Stimulated activated naive CD4-positive, alpha-beta T cell (primary cell): ENCODE measurements around the gene ATXN2L.
A peak's percentile ranks its signal among the peaks of the same experiment; 100 is the strongest.
"Not testable (repeated sequence)": the region's sequence is repeated elsewhere in the genome, so short reads cannot be mapped to it uniquely, and the experiment has no call there.

Experiments
- DNase-seq, 6 experiments: peaks; one replicate each; lab custom pipeline; 2025; lab: John Stamatoyannopoulos, UW

ATXN2L gene, protein sequence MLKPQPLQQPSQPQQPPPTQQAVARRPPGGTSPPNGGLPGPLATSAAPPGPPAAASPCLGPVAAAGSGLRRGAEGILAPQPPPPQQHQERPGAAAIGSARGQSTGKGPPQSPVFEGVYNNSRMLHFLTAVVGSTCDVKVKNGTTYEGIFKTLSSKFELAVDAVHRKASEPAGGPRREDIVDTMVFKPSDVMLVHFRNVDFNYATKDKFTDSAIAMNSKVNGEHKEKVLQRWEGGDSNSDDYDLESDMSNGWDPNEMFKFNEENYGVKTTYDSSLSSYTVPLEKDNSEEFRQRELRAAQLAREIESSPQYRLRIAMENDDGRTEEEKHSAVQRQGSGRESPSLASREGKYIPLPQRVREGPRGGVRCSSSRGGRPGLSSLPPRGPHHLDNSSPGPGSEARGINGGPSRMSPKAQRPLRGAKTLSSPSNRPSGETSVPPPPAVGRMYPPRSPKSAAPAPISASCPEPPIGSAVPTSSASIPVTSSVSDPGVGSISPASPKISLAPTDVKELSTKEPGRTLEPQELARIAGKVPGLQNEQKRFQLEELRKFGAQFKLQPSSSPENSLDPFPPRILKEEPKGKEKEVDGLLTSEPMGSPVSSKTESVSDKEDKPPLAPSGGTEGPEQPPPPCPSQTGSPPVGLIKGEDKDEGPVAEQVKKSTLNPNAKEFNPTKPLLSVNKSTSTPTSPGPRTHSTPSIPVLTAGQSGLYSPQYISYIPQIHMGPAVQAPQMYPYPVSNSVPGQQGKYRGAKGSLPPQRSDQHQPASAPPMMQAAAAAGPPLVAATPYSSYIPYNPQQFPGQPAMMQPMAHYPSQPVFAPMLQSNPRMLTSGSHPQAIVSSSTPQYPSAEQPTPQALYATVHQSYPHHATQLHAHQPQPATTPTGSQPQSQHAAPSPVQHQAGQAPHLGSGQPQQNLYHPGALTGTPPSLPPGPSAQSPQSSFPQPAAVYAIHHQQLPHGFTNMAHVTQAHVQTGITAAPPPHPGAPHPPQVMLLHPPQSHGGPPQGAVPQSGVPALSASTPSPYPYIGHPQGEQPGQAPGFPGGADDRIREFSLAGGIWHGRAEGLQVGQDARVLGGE

DNA sequence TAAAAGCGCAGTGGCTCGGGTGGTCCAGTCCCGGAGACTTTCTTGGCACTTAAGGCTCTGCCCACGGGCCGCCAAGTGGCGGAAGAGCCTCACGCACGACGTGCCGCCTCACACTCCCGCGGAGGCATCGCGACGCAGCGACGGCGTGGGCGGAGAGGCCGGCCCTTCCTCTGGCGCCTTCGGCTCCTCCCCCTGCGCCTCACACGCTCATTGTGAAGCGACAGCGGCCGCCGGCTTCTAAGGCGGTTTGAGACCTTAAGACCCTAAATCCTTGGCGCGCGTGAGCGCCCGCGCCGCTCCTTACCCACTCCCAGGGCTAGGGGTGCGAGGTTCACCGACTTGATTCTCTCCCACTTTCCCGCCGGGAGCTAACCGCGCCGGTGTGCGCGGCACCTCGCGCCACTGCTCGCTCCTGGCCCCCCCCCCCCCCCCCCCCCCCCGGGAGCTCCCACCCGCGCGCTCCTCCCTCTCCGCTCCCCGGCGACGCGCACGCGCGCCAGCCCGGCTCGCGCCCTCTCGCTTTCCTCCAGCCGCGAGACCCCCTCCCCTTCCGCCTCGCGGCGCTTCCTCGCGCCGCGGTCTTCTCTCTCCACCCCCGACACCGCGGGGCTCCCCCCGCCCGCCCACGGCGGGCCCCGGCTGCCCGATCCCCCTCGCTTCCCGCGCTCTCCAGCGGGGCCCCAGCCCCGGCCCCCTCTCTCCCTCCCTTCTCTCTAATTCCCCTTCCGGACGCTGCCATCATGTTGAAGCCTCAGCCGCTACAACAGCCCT lies at the start of gene ATXN2L:
Gene ATXN2L, plus strand, starts transcription at position 480 of the 771 bp plus-strand sequence. Its CDS starts 261 bp downstream, at position 741.
- DNase-seq, result peak; percentile 89 to 98 (median 91)

GRCh38 chr16:28781697-28782096 lies 41.1 kb upstream of the ATXN2L start:
- not testable (repeated sequence) for DNase-seq

DNA sequence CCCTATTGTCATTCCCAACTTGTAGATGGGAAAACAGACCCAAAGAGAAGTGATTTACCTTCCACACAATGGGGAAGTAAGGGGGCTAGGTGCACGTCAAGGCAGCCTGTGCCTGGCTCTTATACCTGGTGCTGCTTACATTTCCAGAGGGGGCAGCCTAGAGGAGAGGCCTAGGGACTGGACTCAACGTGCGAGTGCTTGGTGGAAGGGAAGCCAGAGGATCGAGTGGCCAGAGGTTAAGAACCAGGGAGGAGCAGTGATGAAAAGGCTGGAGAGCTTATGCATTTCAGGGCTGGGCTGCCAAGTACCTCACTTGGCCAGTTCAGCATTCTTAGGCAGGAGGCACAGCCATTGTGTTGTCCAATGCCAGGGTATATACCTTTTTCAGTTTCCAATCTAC lies 40.4 kb upstream of the ATXN2L start:
- not testable (repeated sequence) for DNase-seq

DNA sequence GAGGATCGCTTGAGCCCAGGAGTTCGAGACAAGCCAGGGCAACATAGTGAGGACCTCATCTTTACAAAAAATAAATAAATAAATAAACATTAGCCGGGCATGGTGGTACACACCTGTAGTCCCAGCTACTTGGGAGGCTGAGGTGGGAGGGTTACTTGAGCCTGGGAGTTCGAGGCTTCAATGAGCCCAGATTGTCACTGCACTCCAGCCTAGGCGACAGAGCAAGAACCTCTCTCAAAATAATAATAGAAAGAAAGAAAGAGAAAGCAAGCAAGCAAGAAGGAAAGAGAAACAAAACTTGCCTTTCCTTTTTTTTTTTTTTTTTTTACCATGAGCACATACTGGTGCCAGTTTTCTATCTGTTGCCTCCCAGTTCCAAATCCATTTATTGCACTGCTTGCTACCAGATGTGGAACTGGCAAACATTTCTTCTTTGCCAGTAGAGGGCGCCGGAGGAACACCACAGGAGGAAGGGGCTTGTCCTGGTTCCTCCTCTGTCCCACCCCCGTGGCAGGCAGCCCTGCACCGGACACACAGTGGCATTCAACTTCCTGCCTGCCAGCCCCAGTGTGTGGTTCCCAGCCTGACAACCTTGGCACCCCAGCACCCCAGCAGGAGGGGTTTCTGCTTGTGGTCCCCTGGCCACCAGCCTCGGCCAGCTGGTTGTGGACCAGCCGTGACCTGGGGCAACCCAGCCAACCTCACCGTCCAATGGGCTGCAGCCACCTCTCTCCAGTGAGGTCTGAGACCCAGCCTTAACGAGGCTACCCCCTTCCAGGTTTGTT lies 20.4 kb upstream of the ATXN2L start:
- peak; percentile 10 to 75 (median 60) for DNase-seq

GRCh38 chr16:28807445-28808120 lies 15.2 kb upstream of the ATXN2L start:
- not testable (repeated sequence) for DNase-seq

- DNase-seq, result no peak
Measured at GRCh38 chr16:28820016-28820415, 2.8 kb upstream of the ATXN2L start.

DNA sequence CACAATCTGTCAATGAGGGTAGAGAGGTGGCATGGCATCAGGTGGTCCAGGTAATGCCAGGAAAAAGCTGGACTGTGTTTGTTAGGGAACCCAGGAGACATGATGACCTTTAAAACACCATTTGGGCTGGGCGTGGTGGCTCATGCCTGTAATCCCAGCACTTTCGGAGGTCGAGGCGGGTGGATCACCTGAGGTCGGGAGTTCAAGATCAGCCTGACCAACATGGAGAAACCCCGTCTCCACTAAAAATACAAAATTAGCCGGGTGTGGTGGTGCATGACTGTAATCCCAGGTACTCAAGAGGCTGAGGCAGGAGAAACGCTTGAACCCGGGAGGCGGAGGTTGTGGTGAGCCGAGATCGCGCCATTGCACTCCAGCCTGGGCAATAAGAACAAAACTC lies 2.3 kb upstream of the ATXN2L start:
- DNase-seq, result not testable (repeated sequence)

DNA sequence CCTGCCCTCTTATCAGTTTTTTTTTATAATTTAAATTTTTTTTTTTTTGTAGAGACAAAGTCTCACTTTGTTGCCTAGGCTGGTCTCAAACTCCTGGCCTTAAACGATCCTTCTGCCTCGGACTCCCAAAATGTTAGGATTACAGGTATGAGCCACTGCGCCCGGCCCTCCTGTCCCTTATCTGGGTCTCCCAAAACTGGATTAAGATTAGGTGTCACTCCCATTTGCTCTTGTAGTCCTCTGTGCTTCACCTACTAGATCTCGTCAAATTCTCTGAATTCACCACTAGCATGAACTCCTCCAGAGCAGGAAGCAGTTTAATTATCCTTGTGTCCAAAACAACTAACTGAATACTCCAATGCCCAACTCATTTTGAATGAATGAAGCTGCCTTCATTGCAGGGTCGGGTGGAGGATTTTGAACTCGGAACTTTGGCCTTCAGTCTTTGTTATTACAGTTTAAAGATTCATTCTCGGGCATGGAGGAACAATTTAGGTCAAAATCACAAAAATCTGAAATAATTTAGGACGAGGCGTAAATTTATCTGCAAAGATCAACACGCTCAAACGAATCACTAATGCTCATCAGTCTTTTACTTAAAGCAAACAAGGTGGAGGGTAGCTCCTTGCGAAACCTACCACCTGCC lies 802 bp upstream of the ATXN2L start:
- no peak for DNase-seq

- DNase-seq, result peak in 3 of 6 experiments; percentile 73 to 86 (median 79)
Measured at GRCh38 chr16:28823291-28823872, 583 bp downstream of the ATXN2L start.

DNA sequence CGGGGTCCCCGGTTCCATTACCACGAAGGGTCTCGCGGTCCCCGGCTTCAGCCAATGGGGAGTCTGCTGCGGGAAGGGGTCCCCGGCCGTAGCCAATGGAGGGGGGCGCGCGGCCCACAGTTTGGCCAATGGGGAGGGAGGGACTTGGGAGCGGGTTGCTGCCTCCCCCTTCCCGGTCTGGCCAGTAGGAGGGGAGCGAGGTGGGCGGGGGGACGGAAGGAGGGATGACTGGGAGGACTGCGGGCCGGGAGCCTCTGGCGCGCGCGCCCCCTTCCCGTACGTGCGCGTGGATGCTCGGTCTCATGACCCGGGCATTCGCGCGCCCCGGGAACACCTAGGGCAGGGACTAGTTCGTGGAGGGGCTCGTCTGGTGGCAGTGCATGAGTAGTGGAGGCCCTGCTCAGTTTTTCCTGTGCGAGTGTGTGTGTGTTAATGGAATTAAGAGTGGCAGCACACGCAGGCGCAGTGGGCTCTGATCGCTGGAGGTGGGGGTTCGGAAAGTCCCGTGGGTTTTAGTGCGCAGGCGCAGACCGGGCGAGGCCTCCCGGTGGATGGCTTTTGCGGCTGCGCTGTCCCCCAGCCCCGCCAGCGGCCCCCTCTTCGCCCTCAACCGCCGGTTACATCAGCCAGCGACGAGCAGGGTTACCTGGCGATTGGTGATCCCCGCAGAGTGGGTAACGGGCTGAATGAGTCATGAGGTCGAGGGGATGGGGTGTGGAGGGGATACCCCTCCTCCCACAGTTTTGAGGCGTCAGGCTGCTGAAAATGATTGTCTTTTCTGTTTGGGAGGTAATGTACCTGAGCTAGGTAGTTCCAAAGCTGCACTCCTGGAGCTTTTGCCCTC lies 1.3 kb downstream of the ATXN2L start:
- peak; percentile 90 to 98 (median 94) for DNase-seq

GRCh38 chr16:28824717-28824973 lies 1.8 kb downstream of the ATXN2L start:
- DNase-seq, result no peak

GRCh38 chr16:28826141-28826540 lies 3.3 kb downstream of the ATXN2L start:
- DNase-seq, result no peak

GRCh38 chr16:28829747-28830146 lies 6.9 kb downstream of the ATXN2L start:
- no peak for DNase-seq

DNA sequence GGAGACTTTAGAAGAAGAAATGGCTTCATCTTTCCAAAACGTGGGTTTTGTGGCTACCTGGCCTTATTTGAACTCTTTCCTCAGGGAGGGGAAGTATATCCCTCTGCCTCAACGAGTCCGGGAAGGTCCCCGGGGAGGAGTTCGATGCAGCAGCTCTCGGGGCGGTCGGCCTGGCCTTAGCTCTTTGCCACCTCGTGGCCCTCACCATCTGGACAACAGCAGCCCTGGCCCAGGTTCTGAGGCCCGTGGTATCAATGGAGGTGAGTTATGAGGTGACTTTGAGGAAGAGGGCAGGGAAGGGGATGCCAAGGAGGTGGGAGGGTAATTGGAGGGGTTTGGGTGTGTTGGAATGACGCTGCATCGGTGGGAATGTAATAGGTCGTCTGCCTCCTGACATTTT lies 7.7 kb downstream of the ATXN2L start:
- DNase-seq, result no peak

GRCh38 chr16:28834349-28834748 lies 11.6 kb downstream of the ATXN2L start:
- no peak for DNase-seq

GRCh38 chr16:28834873-28835863 lies 12.4 kb downstream of the ATXN2L start:
- no peak for DNase-seq
